GM19438 (cell line): ENCODE measurements around the gene PRM3.

ENCODE experiments used
- ATAC-seq: cut with Tn5 transposase; IDR thresholded peaks from one replicate; pipeline ENCODE4 v1.9.1; 2021; ENCODE audit warnings: low read depth; ENCODE audit not compliant: unreplicated experiment

The PRM3 gene

GRCh38 chr16:11248133-11248532 is 25.3 kb downstream of the PRM3 start:
- no peak for ATAC-seq

GRCh38 chr16:11245988-11246387 is 27.4 kb downstream of the PRM3 start:
- no peak for ATAC-seq

GRCh38 chr16:11245222-11245737 is 28.1 kb downstream of the PRM3 start:
- no peak for ATAC-seq

GRCh38 chr16:11242658-11243057 is 30.8 kb downstream of the PRM3 start:
- ATAC-seq: no peak

- no peak for ATAC-seq
These were observed 31.8 kb downstream of the PRM3 start for GRCh38 chr16:11241480-11242204.

GRCh38 chr16:11240636-11241473 is 32.6 kb downstream of the PRM3 start:
- ATAC-seq: no peak

- ATAC-seq: no peak
These were observed 33.5 kb downstream of the PRM3 start for GRCh38 chr16:11239644-11240632.

GRCh38 chr16:11238272-11239202 is 34.9 kb downstream of the PRM3 start:
- no peak for ATAC-seq

- ATAC-seq: no peak
These were observed 36.8 kb downstream of the PRM3 start for GRCh38 chr16:11236461-11237254.

- no peak for ATAC-seq
These were observed 37.8 kb downstream of the PRM3 start for GRCh38 chr16:11235703-11235991.

GRCh38 chr16:11234884-11235702 is 38.3 kb downstream of the PRM3 start:
- ATAC-seq: no peak

GRCh38 chr16:11233727-11234376 is 39.6 kb downstream of the PRM3 start:
- no peak for ATAC-seq

GRCh38 chr16:11232852-11233726 is 40.3 kb downstream of the PRM3 start:
- ATAC-seq: peak; percentile 61

- no peak for ATAC-seq
These were observed 41.1 kb downstream of the PRM3 start for GRCh38 chr16:11232302-11232851.

GRCh38 chr16:11231367-11231970 is 42.0 kb downstream of the PRM3 start:
- ATAC-seq: no peak

GRCh38 chr16:11229906-11230305 is 43.5 kb downstream of the PRM3 start:
- no peak for ATAC-seq
